ENCODE data around the gene HLCS. TPM values are rescaled to one million over a fixed set of nuclear protein-coding genes. Genes with fewer than 3 reads are reported as not detected.

The HLCS gene
- total RNA-seq, 1 experiment from 2014 or later: 12.7 TPM

GRCh38 chr21:36873513-36873912 lies 93.0 kb downstream of the HLCS start:
- Histone ChIP-seq H3K4me1 (ENCODE audit: insufficient read depth, low read length) (no peaks in the 10 kb centered on the region), H3K56ac (ENCODE audit: insufficient read length, low read depth, low read length) (no peak overlapping the region), H3K23ac (ENCODE audit: insufficient read length, low read depth, low read length) (no peak overlapping the region), H3K18ac (ENCODE audit: insufficient read length, low read depth, low read length) (no peak overlapping the region), H2BK5ac (ENCODE audit: insufficient read length, low read length) (no peak overlapping the region), H2AFZ (ENCODE audit: low read length) (no peak overlapping the region), H2BK15ac (ENCODE audit: low read depth, low read length) (no peak overlapping the region), H3K9ac (ENCODE audit: extremely low read depth, insufficient read length, low read length) (no peak overlapping the region), H3K4me2 (ENCODE audit: insufficient read depth, insufficient read length, low read length) (no peak overlapping the region), H3K79me2 (ENCODE audit: insufficient read depth, low read length) (no peaks in the 10 kb centered on the region), H3K27me3 (ENCODE audit: insufficient read depth, low read length) (no peaks in the 10 kb centered on the region), H4K20me1 (ENCODE audit: control insufficient read depth, insufficient read depth, insufficient read length) (no peaks in the 10 kb centered on the region), H3T11ph (ENCODE audit: low read length) (no peak overlapping the region), H3K14ac (ENCODE audit: insufficient read depth, low read length) (no peak overlapping the region), H3K27ac (ENCODE audit: insufficient read length, low read depth, low read length) (no peak overlapping the region), H3K23me2 (ENCODE audit: insufficient read length, low read depth, low read length, poor library complexity, severe bottlenecking) (no peaks in the 10 kb centered on the region), H4K8ac (replicated peaks; ENCODE audit: insufficient read length, low read depth, low read length) (no peak overlapping the region), H4K5ac (ENCODE audit: insufficient read length, low read depth, low read length) (no peak overlapping the region), H4K91ac (ENCODE audit: insufficient read length, low read depth, low read length) (no peak overlapping the region), H3K4ac (ENCODE audit: low read depth, low read length) (no peak overlapping the region), H3K9me3 (ENCODE audit: control insufficient read depth, low read depth, low read length) (no peaks in the 10 kb centered on the region), H2BK20ac (ENCODE audit: low read depth, low read length, poor library complexity, severe bottlenecking) (no peak overlapping the region), H3K79me1 (ENCODE audit: insufficient read depth, low read depth, low read length, poor library complexity, severe bottlenecking) (no peaks in the 10 kb centered on the region), H2BK120ac (ENCODE audit: low read depth, low read length, poor library complexity, severe bottlenecking) (no peak overlapping the region), H2BK12ac (ENCODE audit: insufficient read length, low read depth, low read length) (no peak overlapping the region), H2AK5ac (ENCODE audit: insufficient read length, low read length) (no peak overlapping the region)
- Mint-ChIP-seq H3K27ac (no peak overlapping the region; a peak in 1 of 7 replicates), H3K27me3 (ENCODE audit: low read depth) (no peaks in the 10 kb centered on the region), H3K4me3 (no peak overlapping the region), H3K9me3 (peaks cover 11 to 13% of the 10 kb centered on the region in 2 experiments), H3K36me3 (ENCODE audit: insufficient read depth in 1 of 3, low read depth in 3 of 3) (peaks cover 0 to 12% (median 0%) of the 10 kb centered on the region in 3 experiments; a peak in 3 of 7 replicates), H3K4me1 (peaks cover 0 to 3% of the 10 kb centered on the region in 2 experiments; a peak in 1 of 4 replicates)
- TF ChIP-seq CTCF (conservative IDR thresholded peaks at IDR 0.05): no peak
- no CpG with 5 or more reads among the region's 1 CpG for WGBS (ENCODE audit: extremely low coverage, insufficient read length, low lambda C conversion rate)
- no peak for DNase-seq

All from H9 (cell line).